ENCODE data around the gene RBCK1. TPM values are rescaled to one million over a fixed set of nuclear protein-coding genes. Genes with fewer than 3 reads are reported as not detected.

The RBCK1 gene
- total and polyA plus RNA-seq, 8 donors, result 30.7 to 211 (median 98.2) TPM

DNA sequence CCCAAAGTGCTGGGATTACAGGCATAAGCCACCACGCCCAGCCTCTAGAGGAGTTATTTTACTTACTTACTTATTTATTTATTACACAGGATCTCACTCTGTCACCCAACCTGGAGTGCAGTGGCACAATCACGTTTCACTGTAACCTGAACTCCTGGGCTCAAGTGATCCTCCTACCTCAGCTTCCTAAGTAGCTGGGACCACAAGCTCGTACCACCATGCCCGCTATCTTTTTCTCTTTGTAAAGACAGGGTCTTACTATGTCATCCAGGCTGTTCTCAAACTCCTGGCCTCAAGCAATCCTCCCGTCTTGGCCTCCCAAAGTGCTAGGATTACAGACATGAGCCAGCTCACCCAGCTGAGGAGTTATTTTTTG lies 29.1 kb upstream of the RBCK1 start:
- Histone ChIP-seq H3K4me1 (peaks cover 10 to 23% (median 17%) of the 10 kb centered on the region in 4 donors), H3K4me3 (no peak overlapping the region), H3K27ac (no peak overlapping the region), H3K27me3 (peaks cover 0 to 8% (median 0%) of the 10 kb centered on the region in 3 donors), H3K9me3 (no peaks in the 10 kb centered on the region), H3K36me3 (no peaks in the 10 kb centered on the region)
- TF ChIP-seq EP300 (IDR thresholded peaks at IDR 0.05), result no peak
- no peak for TF ChIP-seq POLR2AphosphoS5 (IDR thresholded peaks at IDR 0.05)
- no peak for TF ChIP-seq POLR2A (IDR thresholded peaks at IDR 0.05)
- TF ChIP-seq, protein P1, sequence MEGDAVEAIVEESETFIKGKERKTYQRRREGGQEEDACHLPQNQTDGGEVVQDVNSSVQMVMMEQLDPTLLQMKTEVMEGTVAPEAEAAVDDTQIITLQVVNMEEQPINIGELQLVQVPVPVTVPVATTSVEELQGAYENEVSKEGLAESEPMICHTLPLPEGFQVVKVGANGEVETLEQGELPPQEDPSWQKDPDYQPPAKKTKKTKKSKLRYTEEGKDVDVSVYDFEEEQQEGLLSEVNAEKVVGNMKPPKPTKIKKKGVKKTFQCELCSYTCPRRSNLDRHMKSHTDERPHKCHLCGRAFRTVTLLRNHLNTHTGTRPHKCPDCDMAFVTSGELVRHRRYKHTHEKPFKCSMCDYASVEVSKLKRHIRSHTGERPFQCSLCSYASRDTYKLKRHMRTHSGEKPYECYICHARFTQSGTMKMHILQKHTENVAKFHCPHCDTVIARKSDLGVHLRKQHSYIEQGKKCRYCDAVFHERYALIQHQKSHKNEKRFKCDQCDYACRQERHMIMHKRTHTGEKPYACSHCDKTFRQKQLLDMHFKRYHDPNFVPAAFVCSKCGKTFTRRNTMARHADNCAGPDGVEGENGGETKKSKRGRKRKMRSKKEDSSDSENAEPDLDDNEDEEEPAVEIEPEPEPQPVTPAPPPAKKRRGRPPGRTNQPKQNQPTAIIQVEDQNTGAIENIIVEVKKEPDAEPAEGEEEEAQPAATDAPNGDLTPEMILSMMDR (IDR thresholded peaks at IDR 0.05), result no peak
- intact Hi-C loops (cut with DNase I; ENCODE audit: low total_unique reads), result no loop called here
- DNase-seq, result no peak
- WGBS, 5 donors, result 67 to 78% (median 75%) methylated on average over 5 of the region's 5 CpGs

GRCh38 chr20:380763-381580 lies 27.1 kb upstream of the RBCK1 start:
- Histone ChIP-seq H3K9me3 (no peaks in the 10 kb centered on the region), H3K36me3 (no peaks in the 10 kb centered on the region), H3K27me3 (peaks cover 0 to 8% (median 0%) of the 10 kb centered on the region in 3 donors), H3K27ac (peak overlapping the region; percentile 74 to 88 (median 82)), H3K4me1 (peaks cover 10 to 23% (median 17%) of the 10 kb centered on the region in 4 donors), H3K4me3 (peak overlapping the region; percentile 59 to 82 (median 74))
- TF ChIP-seq, protein P1 (IDR thresholded peaks at IDR 0.05), result no peak
- no peak for TF ChIP-seq POLR2AphosphoS5 (IDR thresholded peaks at IDR 0.05)
- DNase-seq, result peak; percentile 59 to 81
- intact Hi-C loops (cut with DNase I; ENCODE audit: low total_unique reads), result no loop called here
- WGBS, 5 donors, result 0 to 1% (median 0%) methylated on average over 50 to 93 of the region's 93 CpGs

DNA sequence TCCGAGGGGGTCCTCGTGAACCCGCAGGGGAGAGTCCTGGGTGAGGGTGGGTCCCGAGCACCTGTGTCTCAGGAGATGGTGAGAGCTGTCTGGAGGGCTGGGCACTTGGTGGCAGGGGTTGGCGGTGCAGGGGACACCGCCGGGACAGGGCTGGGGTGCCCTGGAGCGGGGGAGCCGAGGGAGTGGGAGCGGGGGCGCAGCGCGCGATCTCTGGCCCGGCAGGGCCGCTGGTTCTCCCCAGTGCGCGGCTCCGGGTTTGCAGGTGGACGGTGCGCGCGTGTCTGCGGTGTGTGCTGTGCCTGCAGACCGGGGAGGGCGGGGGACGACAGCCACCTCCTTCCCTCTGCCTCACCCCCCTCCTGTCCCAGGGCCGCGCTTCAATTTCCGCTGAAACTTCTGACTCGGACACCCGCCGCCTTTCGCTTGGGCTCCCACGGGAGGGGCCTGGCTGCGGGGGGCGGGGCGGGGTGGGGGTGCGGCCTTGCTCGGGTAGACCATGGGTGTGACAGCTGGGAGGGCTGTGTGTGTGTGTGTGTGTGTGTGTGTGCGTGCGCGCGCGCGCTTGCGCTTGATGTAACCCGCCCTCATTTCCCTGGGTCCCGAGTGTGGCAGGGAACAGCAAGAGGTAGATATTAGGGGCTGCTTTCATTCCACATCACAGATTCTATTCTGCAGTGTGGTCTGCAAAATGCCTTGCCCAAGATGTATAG lies 26.4 kb upstream of the RBCK1 start:
- Histone ChIP-seq H3K36me3 (no peaks in the 10 kb centered on the region), H3K27ac (peak overlapping the region; percentile 74 to 88 (median 82)), H3K4me1 (peaks cover 10 to 23% (median 17%) of the 10 kb centered on the region in 4 donors), H3K9me3 (no peaks in the 10 kb centered on the region), H3K4me3 (peak overlapping the region; percentile 59 to 82 (median 74)), H3K27me3 (peaks cover 0 to 8% (median 0%) of the 10 kb centered on the region in 3 donors)
- WGBS, 5 donors, result 0 to 3% (median 1%) methylated on average over 19 to 49 of the region's 49 CpGs
- TF ChIP-seq POLR2AphosphoS5 (IDR thresholded peaks at IDR 0.05), result peak in 1 of 3 donors; percentile 40
- TF ChIP-seq EP300 (IDR thresholded peaks at IDR 0.05), result no peak
- TF ChIP-seq POLR2A (IDR thresholded peaks at IDR 0.05), result no peak
- DNase-seq, result peak; percentile 79 to 88
- intact Hi-C loops (cut with DNase I; ENCODE audit: low total_unique reads), result no loop called here

- no peak for DNase-seq
- H3K27ac ChIP-seq, result peak overlapping the region in 2 of 5 donors; percentile 82 to 83
- no peak for TF ChIP-seq POLR2A (IDR thresholded peaks at IDR 0.05)
- TF ChIP-seq EP300 (IDR thresholded peaks at IDR 0.05), result no peak
- TF ChIP-seq, protein P1 (IDR thresholded peaks at IDR 0.05), result no peak
- TF ChIP-seq POLR2AphosphoS5 (IDR thresholded peaks at IDR 0.05), result no peak
- peaks cover 10 to 23% (median 17%) of the 10 kb centered on the region in 4 donors for H3K4me1 ChIP-seq
- no peaks in the 10 kb centered on the region for H3K9me3 ChIP-seq
- H3K4me3 ChIP-seq, result peak overlapping the region; percentile 59 to 82 (median 74)
- H3K36me3 ChIP-seq, result no peaks in the 10 kb centered on the region
- 65 to 72% (median 70%) methylated on average over 8 of the region's 8 CpGs for WGBS, 5 donors
- H3K27me3 ChIP-seq, result peaks cover 0 to 8% (median 0%) of the 10 kb centered on the region in 3 donors
- intact Hi-C loops (cut with DNase I; ENCODE audit: low total_unique reads), result no loop called here
Measured at GRCh38 chr20:382291-383115, 25.6 kb upstream of the RBCK1 start.

Measured in stomach (tissue), 9 donors.